Stimulated activated CD4-positive, alpha-beta T cell treated with anti-CD3 and anti-CD28 coated beads, TNF-alpha, amount 100 ng/mL, for 24 hours (primary cell): ENCODE results near the gene UFC1.
A peak's percentile ranks its signal among the peaks of the same experiment; 100 is the strongest.

Source experiments
- DNase-seq, 3 experiments: peaks; one replicate each; pipeline ENCODE4 v3.0.0-alpha.2; 2020; ENCODE audit warnings: low read depth in 3 of 3

Gene UFC1

GRCh38 chr1:161133220-161133740 lies 20.5 kb upstream of the UFC1 start:
- DNase-seq: no peak

- DNase-seq: no peak
Observed at GRCh38 chr1:161137881-161138280, 15.9 kb upstream of the UFC1 start.

- DNase-seq: no peak
Observed at GRCh38 chr1:161138431-161138830, 15.3 kb upstream of the UFC1 start.

GRCh38 chr1:161139766-161140165 lies 14.0 kb upstream of the UFC1 start:
- DNase-seq: peak in 1 of 3 experiments; percentile 35

GRCh38 chr1:161140755-161141400 lies 12.9 kb upstream of the UFC1 start:
- DNase-seq: no peak

GRCh38 chr1:161145832-161146231 lies 7.9 kb upstream of the UFC1 start:
- DNase-seq: no peak

- no peak for DNase-seq
Observed at GRCh38 chr1:161153176-161153575, 602 bp upstream of the UFC1 start.

- no peak for DNase-seq
Observed at GRCh38 chr1:161157867-161158266, 4.1 kb downstream of the UFC1 start.

GRCh38 chr1:161158316-161159010 lies 4.7 kb downstream of the UFC1 start:
- no peak for DNase-seq

GRCh38 chr1:161159087-161159912 lies 5.5 kb downstream of the UFC1 start, which contains the start of gene USP21:
Gene USP21, plus strand, starts transcription at chr1:161159500. Its CDS starts 1,141 bp downstream, at chr1:161160641.
- DNase-seq: peak; percentile 85 to 91 (median 86)

- no peak for DNase-seq
Observed at GRCh38 chr1:161159913-161160243, 6.1 kb downstream of the UFC1 start.

- DNase-seq: no peak
Observed at GRCh38 chr1:161160671-161161145, 6.9 kb downstream of the UFC1 start.

- DNase-seq: no peak
Observed at GRCh38 chr1:161161652-161162051, 7.9 kb downstream of the UFC1 start.

- no peak for DNase-seq
Observed at GRCh38 chr1:161162052-161162451, 8.3 kb downstream of the UFC1 start.

- DNase-seq: no peak
Observed at GRCh38 chr1:161162806-161163205, 9.0 kb downstream of the UFC1 start.

GRCh38 chr1:161163793-161164192 lies 10.0 kb downstream of the UFC1 start:
- no peak for DNase-seq

GRCh38 chr1:161164901-161165610 lies 11.3 kb downstream of the UFC1 start:
- DNase-seq: no peak

- peak; percentile 78 to 94 (median 87) for DNase-seq
Observed at GRCh38 chr1:161165742-161166668, 12.2 kb downstream of the UFC1 start, which contains the start of gene PPOX. Gene PPOX, plus strand, starts transcription at chr1:161166426. Its CDS starts 422 bp downstream, at chr1:161166848.

GRCh38 chr1:161166669-161167548 lies 13.1 kb downstream of the UFC1 start:
- DNase-seq: no peak
